Measurements from ENCODE around the gene SLC39A10. TPM values are rescaled to one million over a fixed set of nuclear protein-coding genes. Genes with fewer than 3 reads are reported as not detected.

The SLC39A10 gene
- total and polyA plus RNA-seq, 2 experiments from 2014 or later = 48.0 to 82.6 TPM

- Histone ChIP-seq H3K4me2 (ENCODE audit: unreplicated experiment) (no peak overlapping the region), H3K4me1 (ENCODE audit: insufficient read depth) (0 out of 2 replicates have a peak, but pooled peaks cover 3% of the 10 kb centered on the region)
Measured at GRCh38 chr2:195633974-195634373, 23.1 kb upstream of the SLC39A10 start.

GRCh38 chr2:195636890-195637289 lies 20.1 kb upstream of the SLC39A10 start:
- no peaks in the 10 kb centered on the region for H3K36me3 ChIP-seq (ENCODE audit: low read depth)
- no peak overlapping the region for H3K27ac ChIP-seq
- H3K4me3 ChIP-seq = no peak overlapping the region
- no peak overlapping the region for H3K9ac ChIP-seq
- H3K4me2 ChIP-seq (ENCODE audit: unreplicated experiment) = no peak overlapping the region
- no peaks in the 10 kb centered on the region for H3K9me3 ChIP-seq (ENCODE audit: low read depth)
- TF ChIP-seq EZH2 (IDR thresholded peaks at IDR 0.05; ENCODE audit: insufficient read depth, poor library complexity, severe bottlenecking) (no peak), EZH2phosphoT487 (IDR thresholded peaks at IDR 0.05; ENCODE audit: insufficient read depth, low read depth) (no peak)
- H2AFZ ChIP-seq = no peak overlapping the region
- in situ Hi-C loops (cut with MboI) = no loop called here
- DNase-seq = peak; percentile 24
- H3K79me2 ChIP-seq (ENCODE audit: insufficient read depth) = no peaks in the 10 kb centered on the region
- H3K9me2 ChIP-seq (ENCODE audit: insufficient read depth) = no peaks in the 10 kb centered on the region
- no peaks in the 10 kb centered on the region for H3F3A ChIP-seq (ENCODE audit: insufficient read depth)
- no peaks in the 10 kb centered on the region for H3K27me3 ChIP-seq (replicated peaks; ENCODE audit: insufficient read depth)
- 0 out of 2 replicates have a peak, but pooled peaks cover 3% of the 10 kb centered on the region for H3K4me1 ChIP-seq (ENCODE audit: insufficient read depth)
- no peaks in the 10 kb centered on the region for H4K20me1 ChIP-seq (ENCODE audit: insufficient read depth)

More at GRCh38 chr2:195633974-195634373, 23.1 kb upstream of the SLC39A10 start:
- no peaks in the 10 kb centered on the region for H3F3A ChIP-seq (ENCODE audit: insufficient read depth)
- no peak for TF ChIP-seq EZH2 (IDR thresholded peaks at IDR 0.05; ENCODE audit: insufficient read depth, poor library complexity, severe bottlenecking)
- TF ChIP-seq EZH2phosphoT487 (IDR thresholded peaks at IDR 0.05; ENCODE audit: insufficient read depth, low read depth) = no peak
- H3K9me2 ChIP-seq (ENCODE audit: insufficient read depth) = no peaks in the 10 kb centered on the region
- no peaks in the 10 kb centered on the region for H3K79me2 ChIP-seq (ENCODE audit: insufficient read depth)
- H3K9me3 ChIP-seq (ENCODE audit: low read depth) = no peaks in the 10 kb centered on the region
- in situ Hi-C loops (cut with MboI) = no loop called here
- H3K36me3 ChIP-seq (ENCODE audit: low read depth) = no peaks in the 10 kb centered on the region
- H3K9ac ChIP-seq = no peak overlapping the region
- DNase-seq = no peak
- no peak overlapping the region for H3K4me3 ChIP-seq
- no peak overlapping the region for H3K27ac ChIP-seq
- WGBS, 2 experiments (ENCODE audit: low coverage in 1 of 2, low lambda C conversion rate in 2 of 2, missing lambda C conversion rate in 2 of 2) = 44 to 50% methylated on average over 3 of the region's 3 CpGs
- H4K20me1 ChIP-seq (ENCODE audit: insufficient read depth) = no peaks in the 10 kb centered on the region
- H3K27me3 ChIP-seq (replicated peaks; ENCODE audit: insufficient read depth) = no peaks in the 10 kb centered on the region
- no peak overlapping the region for H2AFZ ChIP-seq

- no peaks in the 10 kb centered on the region for H4K20me1 ChIP-seq (ENCODE audit: insufficient read depth)
- H3F3A ChIP-seq (ENCODE audit: insufficient read depth) = no peaks in the 10 kb centered on the region
- WGBS, 2 experiments (ENCODE audit: low coverage in 1 of 2, low lambda C conversion rate in 2 of 2, missing lambda C conversion rate in 2 of 2) = 80 to 83% methylated on average over 4 of the region's 4 CpGs
- H3K27me3 ChIP-seq (replicated peaks; ENCODE audit: insufficient read depth) = no peaks in the 10 kb centered on the region
- no peak overlapping the region for H3K9ac ChIP-seq
- no peak for TF ChIP-seq EZH2phosphoT487 (IDR thresholded peaks at IDR 0.05; ENCODE audit: insufficient read depth, low read depth)
- no peak for TF ChIP-seq EZH2 (IDR thresholded peaks at IDR 0.05; ENCODE audit: insufficient read depth, poor library complexity, severe bottlenecking)
- no peak overlapping the region for H3K4me2 ChIP-seq (ENCODE audit: unreplicated experiment)
- H3K9me2 ChIP-seq (ENCODE audit: insufficient read depth) = no peaks in the 10 kb centered on the region
- no peaks in the 10 kb centered on the region for H3K9me3 ChIP-seq (ENCODE audit: low read depth)
- H3K27ac ChIP-seq = no peak overlapping the region
- H3K36me3 ChIP-seq (ENCODE audit: low read depth) = no peaks in the 10 kb centered on the region
- H3K79me2 ChIP-seq (ENCODE audit: insufficient read depth) = no peaks in the 10 kb centered on the region
- H3K4me3 ChIP-seq = no peak overlapping the region
- in situ Hi-C loops (cut with MboI) = no loop called here
- 0 out of 2 replicates have a peak, but pooled peaks cover 3% of the 10 kb centered on the region for H3K4me1 ChIP-seq (ENCODE audit: insufficient read depth)
- DNase-seq = no peak
- no peak overlapping the region for H2AFZ ChIP-seq
Measured at GRCh38 chr2:195638750-195639149, 18.3 kb upstream of the SLC39A10 start.

GRCh38 chr2:195639238-195639858 lies 17.7 kb upstream of the SLC39A10 start:
- H3K27ac ChIP-seq = no peak overlapping the region
- no peaks in the 10 kb centered on the region for H3K36me3 ChIP-seq (ENCODE audit: low read depth)
- H3K27me3 ChIP-seq (replicated peaks; ENCODE audit: insufficient read depth) = no peaks in the 10 kb centered on the region
- 0 out of 2 replicates have a peak, but pooled peaks cover 3% of the 10 kb centered on the region for H3K4me1 ChIP-seq (ENCODE audit: insufficient read depth)
- no peak overlapping the region for H2AFZ ChIP-seq
- H3K9me2 ChIP-seq (ENCODE audit: insufficient read depth) = no peaks in the 10 kb centered on the region
- no peaks in the 10 kb centered on the region for H3K9me3 ChIP-seq (ENCODE audit: low read depth)
- 86 to 89% methylated on average over 7 of the region's 7 CpGs for WGBS, 2 experiments (ENCODE audit: low coverage in 1 of 2, low lambda C conversion rate in 2 of 2, missing lambda C conversion rate in 2 of 2)
- TF ChIP-seq EZH2phosphoT487 (IDR thresholded peaks at IDR 0.05; ENCODE audit: insufficient read depth, low read depth) (no peak), EZH2 (IDR thresholded peaks at IDR 0.05; ENCODE audit: insufficient read depth, poor library complexity, severe bottlenecking) (no peak)
- H3K4me3 ChIP-seq = no peak overlapping the region
- H3K9ac ChIP-seq = no peak overlapping the region
- DNase-seq = no peak
- in situ Hi-C loops (cut with MboI) = no loop called here
- H3F3A ChIP-seq (ENCODE audit: insufficient read depth) = no peaks in the 10 kb centered on the region
- no peak overlapping the region for H3K4me2 ChIP-seq (ENCODE audit: unreplicated experiment)
- H4K20me1 ChIP-seq (ENCODE audit: insufficient read depth) = no peaks in the 10 kb centered on the region
- H3K79me2 ChIP-seq (ENCODE audit: insufficient read depth) = no peaks in the 10 kb centered on the region

Data from GM23248 (cell line).